Sigmoid colon (tissue), 7 donors: ENCODE measurements around the gene GLIS2. TPM values are rescaled to one million over a fixed set of nuclear protein-coding genes. Genes with fewer than 3 reads are reported as not detected.

ENCODE experiments used
- DNase-seq: peaks from one replicate; pipeline ENCODE4 v3.0.0-alpha.2; 2019
- H3K27ac ChIP-seq, 4 donors: fragments of 200-600 bp; sonication (generic); one replicate each; pipeline ENCODE4 v1.5.1; 2016 to 2019; ENCODE audit warnings: mild to moderate bottlenecking in 1 of 4
- H3K27me3 ChIP-seq, 3 donors: fragments of 200-600 bp; sonication (generic); one replicate each; pipeline ENCODE4 v1.5.1; 2019; ENCODE audit warnings: mild to moderate bottlenecking in 1 of 3
- H3K36me3 ChIP-seq, 4 donors: fragments of 200-600 bp; sonication (generic); one replicate each; pipeline ENCODE4 v1.5.1; 2016 to 2019
- H3K4me1 ChIP-seq, 4 donors: fragments of 200-600 bp; sonication (generic); one replicate each; pipeline ENCODE4 v1.5.1; 2017 to 2019
- H3K4me3 ChIP-seq, 4 donors: fragments of 200-600 bp; sonication (generic); one replicate each; pipeline ENCODE4 v1.5.1; 2017 to 2019; ENCODE audit warnings: mild to moderate bottlenecking in 2 of 4, moderate library complexity in 1 of 4
- H3K9me3 ChIP-seq, 4 donors: fragments of 200-600 bp in 3 of 4; sonication (generic) in 3 of 4; one replicate each; pipeline versions ENCODE4 v1.5.1 to v1.6.1; 2013 to 2019
- EP300 ChIP-seq, 4 donors: sonication (generic); formaldehyde crosslinking; IDR thresholded peaks; one replicate each; pipeline ENCODE4 v1.6.1; 2017; ENCODE audit warnings: antibody characterized with exemption in 4 of 4
- POLR2A ChIP-seq, 2 donors: fragments of 450-650 bp; IDR thresholded peaks; one replicate each; pipeline ENCODE4 v1.6.1; 2016; ENCODE audit warnings: antibody characterized with exemption in 2 of 2, mild to moderate bottlenecking in 2 of 2, moderate library complexity in 2 of 2
- POLR2AphosphoS5 ChIP-seq, 4 donors: sonication (generic); formaldehyde crosslinking; IDR thresholded peaks; one replicate each; pipeline ENCODE4 v1.6.1; 2017; ENCODE audit warnings: antibody characterized with exemption in 4 of 4
- WGBS, 2 donors: extraction: QIAGEN DNeasy Blood & Tissue Kit; methylation state at CpG; one replicate each; pipeline ENCODE4 v1.1.7; 2013; 5-methylcytosine and 5-hydroxymethylcytosine counted together
- intact Hi-C: fragments of 100-400 bp; cut with DNase I; formaldehyde crosslinking; loops from one replicate; pipeline ENCODE4 v1.15.1; 2023
- polyA plus RNA-seq, 3 donors: library from polyadenylated mRNA; stranded (reverse); fragments of 200-250 nt; gene quantifications; one replicate each; pipeline ENCODE4 v1.2.3, GENCODE V29; 2013
- total RNA-seq, 4 donors: library from RNA; depleted of rRNA; stranded (reverse); fragments of >200 nt; gene quantifications; one replicate each; pipeline ENCODE4 v1.1.0, GENCODE V29; 2016
- TF ChIP-seq, protein P1 (sequence below), 4 experiments: fragments of 450-650 bp in 3 of 4; fragments of 200-600 bp in 1 of 4; IDR thresholded peaks; one replicate each; pipeline ENCODE4 v1.5.1; 2016 to 2019; ENCODE audit warnings: antibody characterized with exemption in 4 of 4, mild to moderate bottlenecking in 3 of 4, moderate library complexity in 2 of 4
- donor health status: healthy with polysubstance abuse.
- donor health status: Bipolar disorder and iron deficiency.
- donor health status: healthy.

The GLIS2 gene
- total and polyA plus RNA-seq, 7 donors, result 0.69 to 11.9 (median 5.4) TPM

DNA sequence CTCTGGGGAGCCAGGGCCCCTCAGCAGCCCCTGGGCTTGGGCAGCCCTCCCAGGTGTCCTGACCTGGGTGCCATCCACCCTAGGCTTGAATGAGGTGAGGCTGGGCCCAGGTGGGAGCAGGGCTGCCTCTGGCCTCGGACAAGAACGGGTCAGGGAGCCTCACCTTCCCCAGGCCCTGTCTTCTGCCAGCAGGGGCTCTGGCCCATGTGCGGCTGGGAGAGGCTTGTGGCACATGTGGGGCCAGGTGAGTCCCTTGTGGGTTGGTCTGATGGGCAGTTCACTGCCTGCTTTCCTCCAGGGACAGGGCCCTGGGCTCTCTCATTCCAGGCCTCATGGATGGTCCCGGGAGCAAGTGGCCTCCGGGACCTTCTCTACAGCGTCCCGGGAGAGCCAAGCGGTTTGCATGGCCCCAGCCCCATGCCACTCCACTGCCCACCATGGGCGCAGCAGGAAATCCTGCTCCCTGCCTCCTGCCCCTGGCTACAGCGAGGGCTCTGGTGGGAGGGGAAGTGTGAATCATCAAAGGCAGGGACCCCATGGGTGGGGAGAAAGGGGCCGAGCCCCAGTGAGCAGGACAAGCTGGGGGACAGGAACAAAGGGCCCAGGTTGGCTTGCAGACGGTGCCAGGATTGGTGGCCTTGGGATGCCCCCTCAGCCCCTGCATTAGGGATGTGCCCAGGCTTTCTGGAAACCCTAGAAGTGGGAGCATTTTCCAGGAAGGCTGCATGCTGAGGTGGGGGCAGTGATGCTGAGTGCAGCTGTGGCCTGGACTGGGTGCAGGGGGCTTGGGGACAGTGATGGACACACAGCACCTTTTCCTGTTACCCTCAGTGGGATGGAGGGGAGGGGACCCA is 68.0 kb downstream of the GLIS2 start:
- whole genome bisulfite sequencing, 2 donors, result 93 to 95% methylated on average over 12 of the region's 12 CpGs
- intact Hi-C loops, result no loop called here
- no peak for DNase-seq
- H3K36me3 ChIP-seq, result peaks cover 5 to 42% (median 18%) of the 10 kb centered on the region in 4 donors
- no peak for TF ChIP-seq EP300 (IDR thresholded peaks at IDR 0.05)
- TF ChIP-seq POLR2AphosphoS5 (IDR thresholded peaks at IDR 0.05), result no peak
- no peak for TF ChIP-seq POLR2A (IDR thresholded peaks at IDR 0.05)
- TF ChIP-seq, protein P1, sequence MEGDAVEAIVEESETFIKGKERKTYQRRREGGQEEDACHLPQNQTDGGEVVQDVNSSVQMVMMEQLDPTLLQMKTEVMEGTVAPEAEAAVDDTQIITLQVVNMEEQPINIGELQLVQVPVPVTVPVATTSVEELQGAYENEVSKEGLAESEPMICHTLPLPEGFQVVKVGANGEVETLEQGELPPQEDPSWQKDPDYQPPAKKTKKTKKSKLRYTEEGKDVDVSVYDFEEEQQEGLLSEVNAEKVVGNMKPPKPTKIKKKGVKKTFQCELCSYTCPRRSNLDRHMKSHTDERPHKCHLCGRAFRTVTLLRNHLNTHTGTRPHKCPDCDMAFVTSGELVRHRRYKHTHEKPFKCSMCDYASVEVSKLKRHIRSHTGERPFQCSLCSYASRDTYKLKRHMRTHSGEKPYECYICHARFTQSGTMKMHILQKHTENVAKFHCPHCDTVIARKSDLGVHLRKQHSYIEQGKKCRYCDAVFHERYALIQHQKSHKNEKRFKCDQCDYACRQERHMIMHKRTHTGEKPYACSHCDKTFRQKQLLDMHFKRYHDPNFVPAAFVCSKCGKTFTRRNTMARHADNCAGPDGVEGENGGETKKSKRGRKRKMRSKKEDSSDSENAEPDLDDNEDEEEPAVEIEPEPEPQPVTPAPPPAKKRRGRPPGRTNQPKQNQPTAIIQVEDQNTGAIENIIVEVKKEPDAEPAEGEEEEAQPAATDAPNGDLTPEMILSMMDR (IDR thresholded peaks at IDR 0.05), result no peak
- no peaks in the 10 kb centered on the region for H3K27me3 ChIP-seq
- H3K4me1 ChIP-seq, result peaks cover 0 to 34% (median 12%) of the 10 kb centered on the region in 4 donors
- no peak overlapping the region for H3K27ac ChIP-seq
- no peak overlapping the region for H3K4me3 ChIP-seq
- no peaks in the 10 kb centered on the region for H3K9me3 ChIP-seq

DNA sequence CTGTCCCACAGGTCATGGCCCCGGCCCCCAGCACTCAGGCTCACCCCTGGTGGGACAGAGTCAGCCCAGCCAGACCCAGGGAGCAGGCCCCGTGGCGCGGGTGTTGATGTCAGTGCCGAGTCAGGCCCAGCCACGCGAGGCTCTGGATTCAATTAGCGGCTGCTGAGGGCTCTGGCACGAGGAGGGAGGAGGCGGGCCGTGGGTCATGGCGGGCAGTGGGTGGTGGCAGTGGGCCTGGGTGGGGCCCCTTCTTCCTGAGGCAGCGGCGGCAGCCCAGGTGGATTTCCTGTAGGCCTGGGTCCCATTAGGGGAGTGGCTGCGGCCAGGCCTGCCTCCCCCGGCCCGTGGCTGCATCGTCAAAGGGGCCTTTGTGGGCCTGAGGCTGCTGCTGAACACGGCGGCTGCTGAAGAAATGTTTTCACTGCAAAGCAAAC is 68.7 kb downstream of the GLIS2 start:
- H3K27me3 ChIP-seq, result no peaks in the 10 kb centered on the region
- H3K4me1 ChIP-seq, result peaks cover 0 to 28% (median 12%) of the 10 kb centered on the region in 4 donors
- intact Hi-C loops, result no loop called here
- DNase-seq, result no peak
- no peak overlapping the region for H3K4me3 ChIP-seq
- 77 to 86% methylated on average over 20 of the region's 20 CpGs for WGBS, 2 donors
- H3K9me3 ChIP-seq, result no peaks in the 10 kb centered on the region
- peak overlapping the region in 2 of 4 donors; percentile 7 to 8 for H3K27ac ChIP-seq
- H3K36me3 ChIP-seq, result peaks cover 5 to 42% (median 18%) of the 10 kb centered on the region in 4 donors
- TF ChIP-seq POLR2A (IDR thresholded peaks at IDR 0.05) (no peak), POLR2AphosphoS5 (IDR thresholded peaks at IDR 0.05) (no peak), EP300 (IDR thresholded peaks at IDR 0.05) (no peak)
- TF ChIP-seq, protein P1 (IDR thresholded peaks at IDR 0.05), result no peak

- TF ChIP-seq POLR2AphosphoS5 (IDR thresholded peaks at IDR 0.05) (no peak), POLR2A (IDR thresholded peaks at IDR 0.05) (no peak), EP300 (IDR thresholded peaks at IDR 0.05) (no peak)
- TF ChIP-seq, protein P1 (IDR thresholded peaks at IDR 0.05), result no peak
- H3K4me1 ChIP-seq, result peaks cover 0 to 22% (median 8%) of the 10 kb centered on the region in 4 donors
Measured at GRCh38 chr16:4385066-4385788, 69.4 kb downstream of the GLIS2 start.

DNA sequence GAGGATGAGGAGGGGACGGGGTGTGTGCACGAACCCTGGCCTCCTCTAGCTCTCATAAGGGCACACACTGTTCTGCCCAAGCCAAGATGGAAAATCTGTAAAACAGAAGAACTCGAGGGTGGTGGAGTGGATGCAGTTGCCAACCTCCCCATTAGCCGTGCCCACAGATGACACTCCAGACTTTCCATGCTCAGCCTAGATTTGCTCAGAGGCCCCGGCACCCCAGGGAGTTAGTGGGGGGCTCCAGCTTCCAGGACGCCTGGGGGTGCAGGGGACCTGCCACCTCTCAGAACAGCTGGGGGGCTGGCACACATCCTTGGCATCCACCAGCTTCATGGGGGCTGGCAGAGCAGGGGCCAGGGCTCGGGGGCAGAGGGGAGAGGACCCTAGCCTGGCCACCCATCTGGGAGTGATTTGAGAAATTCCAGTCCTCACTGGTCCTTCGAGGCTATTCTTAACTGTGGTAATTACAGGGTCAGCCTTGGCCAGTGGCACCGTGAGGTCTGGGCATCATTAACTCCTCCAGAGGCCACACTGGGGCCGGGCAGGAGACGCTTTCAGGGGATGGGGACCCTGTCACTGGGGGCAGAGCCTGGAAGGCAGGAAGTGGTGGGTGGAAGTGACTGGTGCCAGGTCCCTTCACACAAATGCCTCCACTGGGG is 70.1 kb downstream of the GLIS2 start:
- TF ChIP-seq POLR2A (IDR thresholded peaks at IDR 0.05) (no peak), EP300 (IDR thresholded peaks at IDR 0.05) (no peak)
- peak overlapping the region; percentile 8 to 32 (median 26) for H3K27ac ChIP-seq
- no peaks in the 10 kb centered on the region for H3K9me3 ChIP-seq
- H3K36me3 ChIP-seq, result peaks cover 5 to 45% (median 18%) of the 10 kb centered on the region in 4 donors
- 85 to 88% methylated on average over 11 of the region's 11 CpGs for WGBS, 2 donors
- H3K4me1 ChIP-seq, result peaks cover 0 to 15% (median 3%) of the 10 kb centered on the region in 4 donors
- H3K4me3 ChIP-seq, result no peak overlapping the region
- intact Hi-C loops, result no loop called here
- no peak for DNase-seq
- no peaks in the 10 kb centered on the region for H3K27me3 ChIP-seq

More at GRCh38 chr16:4385066-4385788, 69.4 kb downstream of the GLIS2 start:
- no peak for DNase-seq
- no peaks in the 10 kb centered on the region for H3K9me3 ChIP-seq
- peaks cover 5 to 46% (median 18%) of the 10 kb centered on the region in 4 donors for H3K36me3 ChIP-seq
- H3K27me3 ChIP-seq, result no peaks in the 10 kb centered on the region
- no peak overlapping the region for H3K4me3 ChIP-seq
- H3K27ac ChIP-seq, result peak overlapping the region in 2 of 4 donors; percentile 8 to 26
- 88 to 90% methylated on average over 20 of the region's 20 CpGs for WGBS, 2 donors
- intact Hi-C loops, result no loop called here
